HG03108 (cell line): Measurements from ENCODE around the gene IL36A.

Source experiments
- ATAC-seq: cut with Tn5 transposase; IDR thresholded peaks from one replicate; pipeline ENCODE4 v1.9.1; 2021; ENCODE audit warnings: moderate library complexity; ENCODE audit not compliant: unreplicated experiment

The IL36A gene

DNA sequence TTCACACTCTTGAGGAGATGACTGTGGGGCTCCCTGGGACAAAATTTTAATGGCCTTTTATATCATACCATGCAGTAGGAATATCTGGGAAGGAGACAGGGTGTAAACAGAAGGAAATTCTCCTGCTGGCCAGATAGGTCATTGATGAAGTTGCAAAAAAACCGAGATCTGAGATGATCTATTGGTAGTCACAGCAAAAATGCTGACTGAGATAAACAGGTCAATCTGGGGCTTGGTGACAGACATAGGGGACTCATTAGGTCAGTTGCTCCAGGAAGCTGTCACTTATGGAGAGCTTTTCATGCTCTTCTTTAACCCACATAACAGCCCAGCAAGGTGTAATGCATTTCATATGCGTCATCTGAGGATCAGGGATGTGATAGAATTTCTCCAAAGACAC lies 2.6 kb upstream of the IL36A start:
- no peak for ATAC-seq

- ATAC-seq = no peak
These were observed 2.0 kb downstream of the IL36A start for GRCh38 chr2:113007250-113007649.

GRCh38 chr2:113009622-113010021 lies 4.4 kb downstream of the IL36A start:
- ATAC-seq = no peak

DNA sequence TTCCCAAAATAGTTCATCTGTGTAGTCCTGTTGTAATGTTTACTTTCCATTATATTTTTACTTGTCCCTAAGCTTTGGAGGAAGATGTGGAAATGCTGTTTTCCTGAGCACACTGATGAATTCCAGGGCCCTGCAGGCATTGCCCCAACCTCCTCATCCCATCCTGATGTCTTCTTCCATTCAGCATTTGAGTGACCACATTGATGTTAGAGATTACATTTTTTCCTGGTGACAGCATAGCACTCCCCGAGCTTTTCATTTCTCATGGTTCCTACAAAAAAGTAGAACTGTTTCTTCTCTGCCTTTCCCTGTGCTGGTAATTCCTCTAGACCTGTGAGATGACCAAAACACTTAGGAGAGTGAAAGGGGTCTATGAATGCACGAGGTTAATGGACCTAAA lies 4.8 kb downstream of the IL36A start:
- ATAC-seq = no peak

DNA sequence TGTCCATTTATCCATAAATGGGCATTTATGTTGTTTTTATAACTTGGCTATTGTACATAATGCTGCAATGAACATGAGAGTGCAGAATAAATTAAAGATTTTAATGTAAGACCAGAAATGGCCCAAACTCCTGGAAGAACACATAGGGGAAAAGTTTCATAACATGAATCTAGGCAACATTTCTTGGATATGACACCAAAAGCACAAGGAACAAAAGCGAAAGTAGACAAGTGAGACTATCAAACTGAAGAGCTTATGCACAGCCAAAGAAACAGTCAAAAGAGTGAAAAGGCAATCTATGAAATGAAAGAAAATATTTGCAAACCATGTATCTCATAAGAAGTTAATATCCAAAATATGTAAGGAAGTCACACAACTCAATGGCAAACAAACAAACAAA lies 5.8 kb downstream of the IL36A start:
- ATAC-seq = no peak

DNA sequence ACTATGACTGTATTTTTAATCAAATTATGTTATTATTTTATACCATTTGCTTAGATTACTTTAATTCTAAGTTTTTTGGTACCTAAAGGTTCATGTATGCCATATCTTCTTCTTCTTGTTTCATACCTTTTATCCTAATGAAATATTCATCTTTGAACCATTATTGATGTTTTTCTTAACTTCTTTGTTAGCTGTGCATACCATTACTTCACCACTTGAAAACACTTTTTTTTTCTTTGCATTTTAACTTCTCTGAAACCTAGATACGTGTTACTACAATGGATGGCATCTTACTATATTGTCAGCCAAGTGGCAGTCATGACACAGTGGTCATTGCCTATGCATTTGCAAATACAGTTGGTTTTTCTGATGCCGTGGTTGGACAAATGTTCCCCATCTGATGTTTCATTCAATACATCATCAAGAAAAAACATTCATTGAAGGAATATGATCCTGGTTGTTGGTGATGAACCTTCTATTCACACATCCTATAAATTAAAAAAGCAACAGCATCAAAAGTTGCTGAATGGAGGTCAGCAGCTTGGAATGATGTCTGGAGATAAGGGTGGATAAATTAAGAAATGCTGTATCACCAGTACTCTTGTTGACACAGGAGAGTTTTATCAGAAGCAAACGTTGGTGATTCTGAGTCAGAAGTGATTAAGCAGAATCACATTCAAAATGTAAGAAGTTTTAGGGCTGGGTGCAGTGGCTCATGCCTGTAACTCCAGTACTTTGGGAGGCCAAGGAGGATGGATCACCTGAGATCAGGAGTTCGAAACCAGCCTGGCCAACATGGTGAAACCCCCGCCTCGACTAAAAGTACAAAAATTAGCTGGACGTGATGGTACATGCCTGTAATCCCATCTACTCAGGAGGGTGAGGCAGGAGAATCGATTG lies 7.4 kb downstream of the IL36A start:
- ATAC-seq = no peak

DNA sequence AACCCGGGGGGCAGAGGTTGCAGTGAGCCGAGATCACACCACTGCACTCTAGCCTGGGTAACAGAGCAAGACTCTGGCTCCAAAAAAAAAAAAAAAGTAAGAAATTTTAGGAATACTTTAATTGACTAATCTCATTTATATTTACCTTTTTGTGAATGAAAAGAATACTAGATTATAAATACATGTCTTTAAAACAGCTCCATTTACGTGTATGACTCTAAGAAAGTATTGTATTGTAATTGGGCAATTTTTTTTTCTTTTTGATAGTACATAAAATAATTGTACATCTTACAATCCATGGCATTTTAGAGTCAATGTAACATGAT lies 8.0 kb downstream of the IL36A start:
- no peak for ATAC-seq

DNA sequence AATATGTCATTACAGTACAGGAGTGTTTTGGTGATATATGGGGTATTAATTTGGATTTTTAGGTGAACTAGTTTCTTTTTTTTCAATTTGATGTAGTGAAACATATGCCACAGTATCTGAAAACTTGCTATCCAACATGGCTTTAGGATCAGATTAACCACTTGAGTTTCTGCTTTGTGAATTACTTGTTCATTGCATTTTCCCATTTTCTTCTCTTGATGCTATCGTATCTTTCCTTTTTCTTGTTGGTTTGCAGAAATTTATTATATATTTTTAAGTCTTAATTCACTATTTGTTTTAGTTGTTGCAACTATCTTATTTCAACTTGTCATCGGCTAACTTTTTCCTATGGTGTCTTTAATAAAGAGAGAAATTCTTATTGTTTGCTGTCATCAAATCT lies 8.8 kb downstream of the IL36A start:
- ATAC-seq = no peak

DNA sequence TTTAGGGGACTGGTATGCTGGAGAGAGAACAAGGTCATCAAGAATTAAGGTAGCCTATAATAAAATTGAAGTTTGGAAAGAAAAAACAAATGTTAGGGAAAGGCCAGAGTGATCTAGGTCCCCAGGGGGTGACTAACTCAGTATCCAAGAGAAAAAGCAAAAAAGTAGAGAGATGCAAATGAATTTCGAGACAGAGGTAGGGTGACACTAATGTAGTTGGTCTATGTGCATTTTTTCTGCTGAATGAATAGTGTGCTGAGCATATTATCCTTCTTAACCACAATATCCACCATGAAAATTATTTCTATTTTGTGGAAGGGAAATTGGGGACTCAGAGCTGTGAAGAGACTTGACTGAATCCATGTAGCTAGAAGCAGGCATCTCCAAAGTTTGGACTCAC lies 9.8 kb downstream of the IL36A start:
- ATAC-seq = no peak

DNA sequence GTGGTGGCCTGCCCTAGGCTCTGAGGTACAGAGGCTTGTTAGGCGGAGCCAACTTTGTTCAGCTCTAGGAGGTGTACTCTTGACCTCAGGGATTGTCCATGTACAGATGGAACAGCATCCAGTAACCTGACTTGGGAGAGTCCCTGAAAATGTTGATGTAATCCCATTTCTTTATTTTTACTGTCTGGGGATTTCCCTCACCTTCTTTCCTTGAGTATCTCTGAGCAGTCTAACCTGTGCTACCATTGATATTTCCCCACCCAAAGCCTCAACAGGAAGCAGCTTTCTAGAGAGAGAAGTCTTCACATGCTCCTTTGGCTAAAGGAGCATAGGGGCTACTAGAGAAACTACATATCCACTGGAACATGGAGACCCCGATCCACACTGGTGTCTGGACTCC lies 10.4 kb downstream of the IL36A start:
- no peak for ATAC-seq

GRCh38 chr2:113018509-113018908 lies 13.2 kb downstream of the IL36A start:
- no peak for ATAC-seq

GRCh38 chr2:113021312-113021711 lies 16.1 kb downstream of the IL36A start:
- ATAC-seq = no peak

DNA sequence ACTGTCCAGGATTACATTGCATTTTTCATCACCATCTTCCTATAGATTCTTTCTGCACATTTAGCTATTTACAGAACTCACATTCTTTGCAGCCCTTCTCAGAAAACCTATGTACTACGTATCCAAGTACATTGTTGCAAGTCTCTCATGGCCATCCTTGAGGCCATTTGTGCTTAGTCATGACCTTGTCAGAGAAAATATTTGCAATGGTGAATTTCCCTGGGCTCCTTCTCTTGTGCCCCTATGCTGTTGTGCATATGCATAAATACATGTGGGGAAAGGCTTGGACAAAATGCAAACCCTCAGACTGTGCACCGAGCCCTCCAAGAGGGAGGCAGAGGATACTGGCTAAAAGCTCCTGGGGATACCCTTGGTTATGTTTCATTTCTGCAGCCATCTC lies 19.5 kb downstream of the IL36A start:
- ATAC-seq = no peak

GRCh38 chr2:113025737-113026136 lies 20.5 kb downstream of the IL36A start:
- no peak for ATAC-seq

DNA sequence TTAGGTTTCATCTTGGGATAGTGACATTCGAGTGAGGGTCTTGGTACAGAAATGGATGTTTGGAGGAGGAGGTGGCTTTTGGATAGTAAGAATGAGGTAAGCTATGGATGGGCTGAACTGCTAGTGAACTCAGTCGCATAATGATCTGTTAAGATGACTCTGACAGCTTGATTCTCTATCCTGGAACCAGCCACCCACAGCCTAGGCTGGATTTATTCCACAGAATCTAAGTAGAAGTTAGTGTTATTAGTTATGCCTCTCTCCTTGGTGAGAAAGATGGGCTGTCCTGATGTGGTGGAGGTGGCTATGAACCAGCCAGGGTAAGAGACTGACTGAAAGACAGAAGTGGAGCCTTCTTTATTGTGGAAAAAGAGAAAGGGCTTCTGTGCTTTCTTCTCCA lies 22.4 kb downstream of the IL36A start:
- no peak for ATAC-seq

- ATAC-seq = no peak
These were observed 22.9 kb downstream of the IL36A start for GRCh38 chr2:113028112-113028511.

DNA sequence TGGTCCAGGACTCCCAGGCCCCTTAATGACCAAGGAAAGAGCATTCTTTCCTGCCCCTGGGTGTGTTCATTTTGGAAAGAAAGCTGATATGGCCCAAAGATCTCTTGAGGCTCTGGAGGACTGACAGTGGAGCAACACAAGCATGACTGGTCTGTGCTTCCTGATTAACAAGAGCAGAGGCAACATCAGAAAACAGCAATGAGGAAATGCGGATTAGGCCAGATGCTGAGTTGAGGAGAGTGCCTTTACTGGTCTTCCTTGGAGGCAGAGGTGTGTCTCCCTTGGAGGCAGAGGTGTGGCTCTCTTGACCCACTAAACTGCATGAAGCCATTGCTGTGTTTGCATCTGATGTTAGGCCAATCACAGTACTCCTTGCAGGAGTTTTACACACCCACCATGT lies 27.5 kb downstream of the IL36A start:
- ATAC-seq = no peak

GRCh38 chr2:113034016-113034415 lies 28.8 kb downstream of the IL36A start:
- ATAC-seq = no peak

DNA sequence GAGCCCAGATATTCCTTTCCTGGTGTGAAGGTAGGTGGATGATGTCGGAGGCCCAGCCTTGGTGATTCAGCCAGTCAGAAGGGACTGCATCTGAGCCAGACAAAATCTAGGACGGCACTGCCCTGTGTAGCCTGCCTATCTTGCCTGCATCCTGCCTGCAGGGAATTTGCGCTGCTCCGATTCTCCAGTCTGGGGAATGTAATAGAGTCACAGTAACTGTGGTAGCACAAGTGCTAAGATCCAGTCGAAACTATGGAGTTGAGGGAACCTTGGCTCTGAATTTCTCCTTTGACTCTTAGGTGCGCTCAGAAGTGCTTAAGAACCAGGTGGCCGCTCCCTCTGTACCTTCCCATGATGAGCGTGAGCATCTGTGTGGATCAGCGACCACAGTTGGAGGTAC lies 31.5 kb downstream of the IL36A start:
- no peak for ATAC-seq

- no peak for ATAC-seq
These were observed 33.0 kb downstream of the IL36A start for GRCh38 chr2:113038291-113038690.

DNA sequence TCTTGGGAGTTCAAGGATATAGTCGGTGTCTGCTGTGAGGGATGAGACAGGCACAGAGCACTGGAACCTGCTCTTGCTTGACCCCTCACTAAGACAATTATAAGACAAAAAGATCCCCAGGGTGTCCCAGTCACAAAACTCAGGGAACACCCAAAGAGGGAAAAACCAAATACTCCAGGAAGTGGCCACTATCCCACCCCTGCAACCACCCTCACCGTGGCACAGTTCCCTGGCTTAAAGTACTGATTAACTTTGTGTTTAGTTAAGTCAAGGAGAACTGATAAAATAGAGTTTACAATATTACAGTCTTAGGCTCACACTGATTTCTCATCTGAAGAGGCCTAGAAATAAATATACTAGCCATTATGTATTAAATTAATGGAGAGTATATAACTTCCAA lies 33.9 kb downstream of the IL36A start:
- ATAC-seq = no peak

- ATAC-seq = no peak
These were observed 34.5 kb downstream of the IL36A start for GRCh38 chr2:113039719-113040118.

- no peak for ATAC-seq
These were observed 36.6 kb downstream of the IL36A start for GRCh38 chr2:113041871-113042270.
